GM18498 (cell line): Measurements from ENCODE around the gene MEGF8.

Experiments used
- ATAC-seq: cut with Tn5 transposase; IDR thresholded peaks from one replicate; pipeline ENCODE4 v1.9.1; 2021; ENCODE audit warnings: mild to moderate bottlenecking, moderate library complexity; ENCODE audit not compliant: unreplicated experiment

Gene MEGF8

DNA sequence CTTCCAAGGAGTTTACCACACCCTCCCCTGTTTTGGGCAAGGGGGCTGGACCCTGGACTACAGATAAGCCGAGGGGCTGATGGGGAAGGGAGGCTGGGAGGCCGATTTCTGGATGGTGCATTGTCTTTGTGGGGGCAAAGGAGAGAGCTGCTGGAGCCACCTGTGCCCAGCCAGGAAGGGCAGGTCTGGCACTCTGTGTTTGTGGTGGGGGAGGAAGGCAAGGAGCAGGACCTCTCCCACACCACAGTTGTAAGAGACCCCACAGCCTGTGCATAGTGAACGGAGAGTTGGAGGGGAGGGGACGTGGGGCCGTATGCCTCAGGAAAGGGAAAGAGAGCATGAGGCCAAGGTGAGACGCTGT lies 39.5 kb upstream of the MEGF8 start:
- no peak for ATAC-seq

DNA sequence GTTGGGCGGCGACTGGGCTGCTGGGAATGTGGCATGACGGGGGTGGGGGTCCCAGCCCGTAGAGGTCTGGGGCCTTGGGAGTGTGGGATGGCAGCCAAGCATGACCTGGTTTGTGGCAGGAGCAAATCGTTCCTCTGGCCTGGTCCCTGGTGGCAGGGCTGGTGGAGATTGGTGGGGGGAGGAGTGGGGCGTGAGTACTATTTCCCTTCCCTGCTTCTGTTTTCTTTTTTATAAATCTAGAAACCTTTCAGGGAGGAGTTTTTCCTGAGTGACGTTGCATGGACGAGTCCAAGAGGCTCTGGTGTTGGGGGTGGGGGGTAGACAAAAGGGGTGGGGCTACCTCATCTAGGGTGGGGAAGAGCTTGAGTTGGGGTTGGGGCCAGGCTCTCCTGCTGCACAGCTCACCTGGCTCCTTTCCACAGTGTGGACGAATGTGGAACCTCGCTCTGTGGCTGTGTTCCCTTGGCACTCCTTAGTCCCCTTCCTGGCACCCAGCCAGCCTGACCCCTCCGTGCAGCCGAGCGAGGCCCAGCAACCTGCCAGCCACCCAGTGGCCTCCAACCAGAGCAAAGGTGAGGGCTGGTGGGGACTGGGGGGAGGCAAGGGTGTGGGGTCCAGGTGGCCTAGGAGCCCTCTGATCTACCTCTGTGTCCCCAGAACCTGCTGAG lies 39.0 kb upstream of the MEGF8 start:
- ATAC-seq, result no peak

DNA sequence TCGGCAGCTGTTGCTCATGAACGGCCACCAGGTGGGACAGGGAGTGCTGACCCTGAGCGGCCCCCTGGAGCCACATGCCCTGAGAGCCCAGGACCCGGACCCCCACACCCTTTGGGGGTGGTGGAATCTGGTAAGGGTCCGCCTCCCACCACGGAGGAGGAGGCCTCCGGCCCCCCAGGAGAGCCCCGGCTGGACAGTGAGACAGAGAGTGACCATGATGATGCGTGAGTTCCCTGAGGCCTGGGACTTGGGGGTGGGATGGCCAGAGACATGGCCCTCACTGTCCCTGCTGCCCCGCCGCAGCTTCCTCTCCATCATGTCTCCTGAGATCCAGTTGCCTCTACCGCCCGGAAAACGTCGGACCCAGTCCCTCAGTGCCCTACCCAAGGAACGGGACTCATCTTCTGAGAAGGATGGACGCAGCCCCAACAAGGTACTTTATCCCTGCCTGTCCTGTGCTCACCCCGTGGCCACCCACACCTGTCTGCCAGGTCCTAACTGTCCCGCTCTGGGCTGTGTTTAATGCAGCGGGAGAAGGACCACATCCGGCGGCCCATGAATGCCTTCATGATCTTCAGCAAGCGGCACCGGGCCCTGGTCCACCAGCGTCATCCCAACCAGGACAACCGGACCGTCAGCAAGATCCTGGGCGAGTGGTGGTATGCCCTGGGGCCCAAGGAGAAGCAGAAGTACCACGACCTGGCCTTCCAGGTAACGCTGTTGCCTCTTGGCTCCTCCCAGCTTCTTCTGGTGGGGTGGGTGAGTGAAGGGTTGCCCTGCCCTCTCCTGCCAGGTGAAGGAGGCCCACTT lies 38.2 kb upstream of the MEGF8 start:
- no peak for ATAC-seq

DNA sequence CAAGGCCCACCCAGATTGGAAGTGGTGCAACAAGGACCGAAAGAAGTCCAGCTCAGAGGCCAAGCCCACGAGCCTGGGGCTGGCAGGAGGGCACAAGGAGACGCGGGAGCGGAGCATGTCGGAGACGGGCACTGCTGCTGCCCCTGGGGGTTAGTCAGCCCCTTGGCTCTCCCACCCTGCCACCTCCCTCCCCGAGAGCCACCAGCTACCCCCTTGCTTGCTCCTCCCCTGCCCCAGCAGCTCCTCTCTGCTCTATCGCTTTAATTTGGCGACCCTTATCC lies 37.7 kb upstream of the MEGF8 start:
- ATAC-seq, result no peak

DNA sequence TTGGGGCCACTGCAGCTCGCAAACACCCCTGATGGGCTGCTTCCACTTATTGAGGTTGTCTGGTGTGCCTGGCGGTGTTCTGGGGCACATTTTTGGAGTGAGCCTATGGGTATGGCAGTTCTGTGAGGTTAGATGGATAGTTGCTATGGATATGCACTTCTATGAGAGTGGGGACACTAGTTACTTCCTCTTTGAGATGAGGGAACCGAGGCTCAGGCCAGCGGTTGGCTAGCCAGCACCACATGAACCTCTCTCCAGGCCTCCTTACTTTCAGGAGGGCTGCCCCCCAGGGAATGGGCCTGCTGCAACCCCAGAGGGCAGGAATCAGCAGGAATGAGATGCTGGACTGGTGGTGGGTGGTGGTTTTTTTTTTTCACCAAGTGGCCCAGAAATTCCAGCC lies 37.0 kb upstream of the MEGF8 start:
- no peak for ATAC-seq

DNA sequence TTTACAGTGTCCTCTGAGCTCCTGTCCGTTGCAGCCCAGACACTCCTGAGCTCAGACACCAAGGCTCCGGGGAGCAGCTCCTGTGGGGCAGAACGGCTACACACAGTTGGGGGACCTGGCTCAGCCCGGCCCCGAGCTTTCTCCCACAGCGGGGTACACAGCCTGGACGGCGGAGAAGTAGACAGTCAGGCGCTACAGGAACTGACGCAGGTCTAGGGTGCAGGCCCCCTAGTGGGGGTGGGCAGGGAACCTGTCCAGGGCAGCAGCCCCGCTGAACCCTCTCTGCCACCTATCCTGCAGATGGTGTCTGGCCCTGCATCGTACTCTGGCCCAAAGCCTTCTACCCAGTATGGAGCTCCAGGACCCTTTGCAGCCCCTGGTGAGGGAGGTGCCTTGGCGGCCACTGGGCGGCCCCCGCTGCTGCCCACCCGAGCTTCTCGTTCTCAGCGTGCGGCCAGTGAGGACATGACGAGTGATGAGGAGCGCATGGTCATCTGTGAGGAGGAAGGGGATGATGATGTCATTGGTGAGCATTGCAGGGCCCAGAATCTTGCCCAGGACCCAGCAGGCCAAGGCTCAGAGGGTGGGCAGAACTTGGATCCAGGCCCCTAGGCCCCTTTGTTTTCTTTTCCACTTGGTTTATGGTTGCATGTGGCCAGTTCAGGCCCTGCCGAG lies 36.4 kb upstream of the MEGF8 start:
- ATAC-seq, result no peak

DNA sequence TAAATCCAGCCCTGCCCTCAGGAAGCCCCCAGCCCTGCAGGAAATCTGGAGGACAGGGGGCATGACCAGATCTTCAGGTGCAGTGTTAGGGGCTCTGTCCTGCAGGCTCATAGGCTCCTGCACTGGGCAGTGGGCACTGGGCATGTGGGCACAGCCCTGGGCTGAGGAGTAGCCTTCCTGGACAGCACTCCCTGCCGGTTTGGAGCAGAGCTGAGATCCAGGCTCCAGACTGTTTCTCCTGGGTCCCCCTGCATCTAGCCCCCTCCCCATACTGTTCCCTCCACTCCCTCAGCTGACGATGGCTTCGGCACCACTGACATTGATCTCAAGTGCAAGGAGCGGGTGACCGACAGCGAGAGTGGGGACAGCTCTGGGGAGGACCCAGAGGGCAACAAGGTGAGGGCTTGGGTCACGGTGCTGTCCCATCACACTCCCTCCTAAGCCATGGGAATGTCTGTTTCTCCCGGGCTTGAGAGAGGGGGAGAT lies 35.8 kb upstream of the MEGF8 start:
- no peak for ATAC-seq

DNA sequence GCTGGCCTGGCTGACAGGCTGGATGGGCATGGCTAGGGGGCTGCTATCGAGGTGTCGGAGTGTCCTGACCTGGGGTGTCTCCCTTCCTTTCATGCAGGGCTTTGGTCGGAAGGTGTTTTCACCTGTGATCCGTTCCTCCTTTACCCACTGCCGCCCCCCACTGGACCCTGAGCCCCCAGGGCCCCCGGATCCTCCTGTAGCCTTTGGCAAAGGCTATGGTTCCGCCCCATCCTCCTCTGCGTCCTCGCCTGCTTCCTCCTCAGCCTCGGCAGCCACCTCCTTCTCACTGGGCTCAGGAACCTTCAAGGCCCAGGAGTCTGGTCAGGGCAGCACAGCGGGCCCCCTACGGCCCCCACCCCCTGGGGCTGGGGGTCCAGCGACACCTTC lies 35.3 kb upstream of the MEGF8 start:
- ATAC-seq, result no peak

DNA sequence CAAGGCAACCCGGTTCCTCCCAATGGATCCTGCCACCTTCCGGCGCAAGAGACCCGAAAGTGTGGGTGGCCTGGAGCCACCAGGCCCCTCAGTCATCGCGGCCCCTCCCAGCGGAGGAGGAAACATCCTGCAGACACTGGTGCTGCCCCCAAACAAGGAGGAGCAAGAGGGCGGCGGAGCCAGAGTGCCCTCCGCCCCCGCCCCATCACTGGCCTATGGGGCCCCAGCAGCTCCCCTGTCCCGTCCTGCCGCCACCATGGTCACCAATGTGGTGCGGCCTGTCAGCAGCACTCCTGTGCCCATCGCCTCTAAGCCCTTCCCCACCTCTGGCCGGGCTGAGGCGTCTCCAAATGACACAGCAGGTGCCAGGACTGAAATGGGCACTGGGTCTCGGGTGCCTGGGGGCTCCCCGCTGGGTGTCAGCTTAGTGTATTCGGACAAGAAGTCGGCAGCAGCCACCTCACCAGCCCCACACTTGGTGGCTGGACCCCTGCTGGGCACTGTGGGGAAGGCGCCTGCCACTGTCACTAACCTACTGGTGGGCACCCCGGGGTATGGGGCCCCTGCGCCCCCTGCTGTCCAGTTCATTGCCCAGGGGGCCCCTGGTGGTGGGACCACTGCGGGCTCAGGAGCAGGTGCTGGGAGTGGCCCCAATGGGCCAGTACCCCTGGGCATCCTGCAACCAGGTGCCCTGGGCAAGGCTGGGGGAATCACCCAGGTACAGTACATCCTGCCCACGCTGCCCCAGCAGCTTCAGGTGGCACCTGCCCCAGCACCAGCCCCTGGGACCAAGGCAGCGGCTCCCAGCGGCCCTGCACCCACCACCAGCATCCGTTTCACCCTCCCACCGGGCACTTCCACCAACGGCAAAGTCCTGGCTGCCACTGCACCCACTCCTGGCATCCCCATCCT lies 34.7 kb upstream of the MEGF8 start:
- no peak for ATAC-seq

DNA sequence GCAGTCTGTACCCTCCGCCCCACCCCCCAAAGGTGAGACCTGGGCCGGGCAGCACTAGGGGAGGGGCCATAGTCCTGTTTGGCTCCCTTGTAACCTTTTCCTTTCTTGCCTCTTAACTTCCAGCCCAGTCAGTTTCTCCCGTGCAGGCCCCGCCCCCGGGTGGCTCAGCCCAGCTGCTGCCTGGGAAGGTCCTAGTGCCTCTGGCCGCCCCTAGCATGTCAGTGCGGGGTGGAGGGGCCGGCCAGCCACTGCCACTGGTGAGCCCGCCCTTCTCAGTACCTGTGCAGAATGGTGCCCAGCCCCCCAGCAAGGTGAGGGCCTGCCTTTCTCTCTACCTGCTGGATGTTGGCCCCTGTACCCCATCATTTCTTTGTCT lies 34.0 kb upstream of the MEGF8 start:
- ATAC-seq, result no peak

DNA sequence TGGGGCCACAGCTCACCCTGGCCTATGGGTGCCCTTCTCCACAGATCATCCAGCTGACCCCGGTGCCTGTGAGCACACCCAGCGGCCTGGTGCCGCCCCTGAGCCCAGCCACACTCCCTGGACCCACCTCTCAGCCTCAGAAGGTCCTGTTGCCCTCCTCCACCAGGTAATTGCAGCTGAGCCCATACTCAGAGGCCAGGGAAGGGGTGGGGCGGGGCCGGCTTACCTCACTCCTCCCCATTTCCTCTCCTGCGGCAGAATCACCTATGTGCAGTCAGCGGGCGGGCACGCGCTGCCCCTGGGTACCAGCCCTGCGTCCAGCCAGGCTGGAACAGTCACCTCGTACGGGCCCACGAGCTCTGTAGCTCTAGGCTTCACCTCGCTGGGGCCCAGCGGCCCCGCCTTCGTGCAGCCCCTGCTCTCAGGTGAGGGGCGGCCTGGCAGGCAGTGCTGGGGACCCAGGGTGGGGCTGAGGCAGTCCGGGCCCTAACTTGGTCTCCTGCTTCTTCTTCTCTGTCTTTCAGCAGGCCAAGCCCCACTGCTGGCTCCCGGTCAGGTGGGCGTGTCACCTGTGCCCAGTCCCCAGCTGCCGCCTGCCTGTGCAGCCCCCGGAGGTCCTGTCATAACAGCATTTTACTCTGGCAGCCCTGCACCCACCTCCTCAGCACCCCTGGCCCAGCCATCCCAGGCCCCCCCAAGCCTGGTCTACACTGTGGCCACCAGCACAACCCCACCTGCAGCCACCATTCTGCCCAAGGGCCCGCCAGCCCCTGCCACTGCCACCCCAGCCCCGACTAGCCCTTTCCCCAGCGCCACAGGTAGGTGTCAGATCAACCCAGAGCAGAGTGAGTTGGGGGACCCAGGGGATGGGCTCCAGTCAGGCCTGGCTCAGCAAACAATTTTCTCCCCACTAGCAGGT lies 33.1 kb upstream of the MEGF8 start:
- ATAC-seq, result no peak

DNA sequence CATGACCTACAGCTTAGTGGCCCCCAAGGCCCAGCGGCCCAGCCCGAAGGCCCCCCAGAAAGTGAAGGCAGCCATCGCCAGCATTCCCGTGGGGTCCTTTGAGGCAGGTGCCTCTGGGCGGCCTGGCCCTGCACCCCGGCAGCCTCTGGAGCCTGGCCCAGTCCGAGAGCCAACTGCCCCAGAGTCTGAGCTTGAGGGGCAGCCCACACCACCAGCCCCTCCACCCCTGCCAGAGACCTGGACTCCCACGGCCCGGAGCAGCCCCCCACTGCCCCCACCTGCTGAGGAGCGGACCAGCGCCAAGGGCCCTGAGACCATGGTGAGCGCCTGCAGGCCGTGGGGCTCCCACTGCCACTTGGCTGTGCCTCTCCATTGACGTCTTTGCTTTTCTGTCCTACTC lies 32.5 kb upstream of the MEGF8 start:
- ATAC-seq, result no peak

DNA sequence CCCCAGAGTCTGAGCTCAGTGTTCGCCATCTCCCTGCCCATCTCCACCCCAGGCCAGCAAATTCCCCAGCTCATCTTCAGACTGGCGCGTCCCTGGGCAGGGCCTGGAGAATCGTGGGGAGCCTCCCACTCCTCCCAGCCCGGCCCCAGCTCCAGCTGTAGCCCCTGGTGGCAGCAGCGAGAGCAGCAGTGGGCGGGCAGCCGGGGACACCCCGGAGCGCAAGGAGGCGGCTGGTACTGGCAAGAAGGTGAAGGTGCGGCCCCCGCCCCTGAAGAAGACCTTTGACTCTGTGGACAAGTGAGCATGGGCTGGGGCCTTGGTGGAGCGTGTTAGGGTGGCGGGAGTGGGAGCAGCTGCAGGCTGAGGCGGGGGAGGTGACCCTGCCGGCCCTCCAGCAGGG lies 31.9 kb upstream of the MEGF8 start:
- no peak for ATAC-seq

DNA sequence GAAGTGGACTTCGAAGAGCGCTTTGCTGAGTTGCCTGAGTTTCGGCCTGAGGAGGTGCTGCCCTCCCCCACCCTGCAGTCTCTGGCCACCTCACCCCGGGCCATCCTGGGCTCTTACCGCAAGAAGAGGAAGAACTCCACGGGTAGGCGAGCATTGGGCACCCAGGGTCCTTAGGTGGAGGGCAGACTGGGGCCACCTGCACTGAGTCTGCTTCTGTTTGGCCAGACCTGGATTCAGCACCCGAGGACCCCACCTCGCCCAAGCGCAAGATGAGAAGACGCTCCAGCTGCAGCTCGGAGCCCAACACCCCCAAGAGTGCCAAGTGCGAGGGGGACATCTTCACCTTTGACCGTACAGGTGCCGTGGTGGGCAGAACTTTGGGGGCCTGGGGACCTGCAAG lies 31.5 kb upstream of the MEGF8 start:
- no peak for ATAC-seq

DNA sequence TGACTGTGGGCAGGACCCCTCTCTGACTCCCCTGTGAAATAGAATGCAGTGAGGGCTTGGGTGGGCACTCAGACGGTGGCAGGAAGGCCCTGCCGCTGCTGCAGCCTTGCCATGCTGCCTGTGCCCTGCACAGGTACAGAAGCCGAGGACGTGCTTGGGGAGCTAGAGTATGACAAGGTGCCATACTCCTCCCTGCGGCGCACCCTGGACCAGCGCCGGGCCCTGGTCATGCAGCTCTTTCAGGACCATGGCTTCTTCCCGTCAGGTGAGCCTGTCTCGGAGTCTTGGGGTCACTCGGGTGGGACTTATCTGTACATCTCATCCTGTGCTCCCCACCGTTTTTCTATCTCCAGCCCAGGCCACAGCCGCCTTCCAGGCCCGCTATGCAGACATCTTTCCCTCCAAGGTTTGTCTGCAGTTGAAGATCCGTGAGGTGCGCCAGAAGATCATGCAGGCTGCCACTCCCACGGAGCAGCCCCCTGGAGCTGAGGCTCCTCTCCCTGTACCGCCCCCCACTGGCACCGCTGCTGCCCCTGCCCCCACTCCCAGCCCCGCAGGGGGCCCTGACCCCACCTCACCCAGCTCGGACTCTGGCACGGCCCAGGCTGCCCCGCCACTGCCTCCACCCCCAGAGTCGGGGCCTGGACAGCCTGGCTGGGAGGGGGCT lies 30.8 kb upstream of the MEGF8 start:
- ATAC-seq, result no peak

DNA sequence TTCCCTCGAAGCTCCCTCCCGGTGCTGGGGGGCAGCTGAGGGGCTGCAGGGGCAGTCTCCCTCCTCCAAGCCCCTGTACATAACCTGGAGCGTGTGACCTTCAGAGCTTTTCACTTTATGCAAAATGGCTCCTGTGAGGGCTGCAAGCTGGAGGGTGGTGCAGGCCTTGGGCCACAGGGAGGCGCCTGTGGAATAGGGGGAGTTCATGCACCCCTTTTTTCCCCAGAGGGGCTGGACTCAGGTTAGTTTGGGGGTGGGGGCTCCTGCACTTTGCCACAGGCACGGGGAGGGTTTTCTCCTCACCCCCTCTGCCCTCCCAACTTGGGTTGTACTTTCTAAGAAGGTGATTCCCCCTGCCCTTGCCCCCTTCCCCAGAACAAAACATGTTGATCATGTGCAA lies 30.1 kb upstream of the MEGF8 start:
- ATAC-seq, result no peak

DNA sequence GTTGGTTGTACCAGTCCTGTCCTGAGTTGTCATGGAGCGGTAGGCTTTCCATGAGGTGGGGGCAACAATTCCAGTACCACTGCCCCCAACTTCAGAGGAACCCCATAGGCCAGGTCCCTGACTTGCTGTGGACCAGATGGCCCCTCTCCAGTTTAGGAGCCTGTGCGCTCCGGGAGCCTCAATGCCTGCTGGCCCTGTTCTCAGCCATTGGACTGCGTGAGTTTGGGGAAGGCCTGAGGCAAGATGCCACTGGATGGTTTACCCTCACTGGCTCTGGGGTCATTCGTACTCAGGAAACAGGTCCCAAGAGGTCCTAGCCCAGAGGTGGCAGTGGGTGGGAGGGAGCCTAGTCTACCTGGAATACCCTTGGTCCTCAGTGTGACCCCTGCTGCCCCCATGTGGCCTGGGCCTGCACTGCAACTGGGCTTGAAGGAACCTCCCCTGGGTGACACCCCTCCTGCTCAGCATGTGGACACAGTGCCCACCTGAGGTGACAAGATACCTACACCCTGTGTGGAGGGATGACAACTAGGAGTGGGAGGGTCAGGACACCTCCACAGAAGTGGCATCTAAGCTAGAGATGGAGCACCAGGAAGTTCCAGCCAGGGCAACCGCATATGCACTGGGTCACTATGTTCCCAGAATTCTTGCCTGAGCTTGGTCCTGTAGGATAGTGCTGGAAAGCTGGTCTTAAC lies 29.5 kb upstream of the MEGF8 start:
- no peak for ATAC-seq

DNA sequence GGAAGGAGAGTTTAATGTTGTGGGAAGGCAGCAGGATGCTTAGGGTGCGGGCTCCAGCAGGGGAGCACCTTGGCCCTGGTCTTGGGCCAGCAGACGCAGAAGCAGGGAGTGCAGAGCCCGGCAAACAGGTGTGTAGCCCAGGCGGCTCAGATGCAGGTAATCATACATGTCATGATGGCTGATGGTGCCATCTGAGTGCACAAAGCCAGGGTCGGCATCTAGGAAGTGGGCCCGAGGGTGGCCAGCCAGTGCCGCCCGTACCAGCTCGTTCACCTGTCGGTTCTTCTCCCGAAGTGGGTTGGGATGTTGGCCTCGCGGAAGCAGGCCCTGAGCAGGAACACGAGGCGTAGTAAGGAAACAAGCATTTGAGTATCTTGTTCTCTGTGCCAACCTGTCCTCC lies 28.4 kb upstream of the MEGF8 start:
- no peak for ATAC-seq

DNA sequence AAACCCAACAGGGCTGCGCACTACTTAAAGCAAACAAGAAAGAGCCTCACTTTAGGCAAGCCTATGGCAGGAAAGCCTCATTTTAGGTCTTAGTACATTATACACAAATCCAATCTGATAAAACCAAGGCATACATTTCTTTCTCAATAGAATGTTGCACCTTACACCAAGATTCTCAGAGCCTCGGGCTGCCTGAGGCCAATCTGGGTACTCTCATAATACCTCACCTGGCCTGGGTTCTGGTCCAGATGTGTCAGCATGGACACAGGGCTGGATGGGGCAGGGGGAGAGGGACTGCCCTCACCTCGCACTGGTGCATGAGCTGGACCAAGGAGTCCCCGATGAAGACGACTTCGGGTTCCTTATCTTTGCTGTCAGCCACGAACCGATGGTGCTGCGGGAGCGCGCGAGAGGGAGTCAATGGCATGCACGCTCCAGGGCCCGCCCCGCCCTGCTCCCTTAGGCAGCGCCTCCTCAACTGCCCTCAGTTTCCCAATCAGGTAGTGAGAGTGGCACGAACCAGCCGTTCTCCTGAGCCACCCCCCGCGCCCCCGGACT lies 23.7 kb upstream of the MEGF8 start, which contains the start of gene PRR19:
TSS of gene PRR19 (plus strand) at position 487 of the 558 bp plus-strand sequence. CDS start 7,453 bp downstream, outside the sequence.
- ATAC-seq, result peak; percentile 22
